MM.1S (cell line): ENCODE data around the gene TBC1D32.

Experiments used
- CTCF ChIP-seq: fragments of 300-600 bp; sonication (generic); IDR thresholded peaks from 2 replicates; pipeline ENCODE4 v1.5.1; 2016; ENCODE audit warnings: antibody characterized with exemption, low read length, mixed read lengths
- EZH2 ChIP-seq: fragments of 300-600 bp; sonication (generic); optimal IDR thresholded peaks from 2 replicates; pipeline ENCODE3; 2017; ENCODE audit warnings: low read depth, mild to moderate bottlenecking, antibody characterized with exemption, low read length, mixed read lengths

- TF ChIP-seq CTCF (no peak), EZH2 (no peak)
Observed at GRCh38 chr6:121161886-121162285, 172.4 kb downstream of the TBC1D32 start.
